ENCODE data around the gene HOXC13. TPM values are rescaled to one million over a fixed set of nuclear protein-coding genes. Genes with fewer than 3 reads are reported as not detected.

HOXC13 gene
- polyA plus RNA-seq, 1 donor (not counting 4 experiments of a cell fraction or from before 2014, with no cell fraction given): 4.8 TPM

DNA sequence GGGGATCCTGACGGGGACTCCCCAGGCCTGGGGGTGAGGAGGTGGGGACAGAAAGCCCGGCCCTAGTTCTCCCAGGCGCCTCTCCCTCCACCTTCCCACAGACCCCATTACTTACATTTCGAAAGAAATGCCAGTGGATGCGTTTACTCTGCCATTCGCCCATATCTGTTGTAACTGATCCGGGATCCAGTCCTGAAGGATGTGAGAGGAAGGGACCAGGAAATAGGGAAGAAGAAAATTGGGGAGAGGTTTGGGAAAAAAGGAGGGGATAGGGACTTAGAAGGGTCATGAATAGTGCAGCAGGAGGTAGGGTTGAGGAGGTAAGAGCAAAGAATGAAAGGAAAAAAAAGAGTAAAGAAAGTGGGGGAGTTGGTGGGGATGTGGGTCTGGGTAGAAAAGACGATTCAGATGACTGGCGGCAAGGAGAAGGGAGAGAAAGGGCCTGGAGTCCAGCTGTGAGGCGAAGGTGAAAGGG lies 17.2 kb downstream of the HOXC13 start:
- H3K4me3 ChIP-seq (ENCODE audit: control insufficient read depth in 2 of 3, extremely low read depth in 1 of 3, insufficient read depth in 2 of 3, low read depth in 1 of 3, low read length in 3 of 3): peak overlapping the region; percentile 51 to 61 (median 60)
- FAIRE-seq: peak; percentile 20
- TF ChIP-seq EZH2 (IDR thresholded peaks at IDR 0.05; ENCODE audit: low read length): peak; percentile 93
- TF ChIP-seq, protein P1, sequence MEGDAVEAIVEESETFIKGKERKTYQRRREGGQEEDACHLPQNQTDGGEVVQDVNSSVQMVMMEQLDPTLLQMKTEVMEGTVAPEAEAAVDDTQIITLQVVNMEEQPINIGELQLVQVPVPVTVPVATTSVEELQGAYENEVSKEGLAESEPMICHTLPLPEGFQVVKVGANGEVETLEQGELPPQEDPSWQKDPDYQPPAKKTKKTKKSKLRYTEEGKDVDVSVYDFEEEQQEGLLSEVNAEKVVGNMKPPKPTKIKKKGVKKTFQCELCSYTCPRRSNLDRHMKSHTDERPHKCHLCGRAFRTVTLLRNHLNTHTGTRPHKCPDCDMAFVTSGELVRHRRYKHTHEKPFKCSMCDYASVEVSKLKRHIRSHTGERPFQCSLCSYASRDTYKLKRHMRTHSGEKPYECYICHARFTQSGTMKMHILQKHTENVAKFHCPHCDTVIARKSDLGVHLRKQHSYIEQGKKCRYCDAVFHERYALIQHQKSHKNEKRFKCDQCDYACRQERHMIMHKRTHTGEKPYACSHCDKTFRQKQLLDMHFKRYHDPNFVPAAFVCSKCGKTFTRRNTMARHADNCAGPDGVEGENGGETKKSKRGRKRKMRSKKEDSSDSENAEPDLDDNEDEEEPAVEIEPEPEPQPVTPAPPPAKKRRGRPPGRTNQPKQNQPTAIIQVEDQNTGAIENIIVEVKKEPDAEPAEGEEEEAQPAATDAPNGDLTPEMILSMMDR (optimal IDR thresholded peaks at IDR 0.05 in 1 of 3, IDR thresholded peaks at IDR 0.05 in 1 of 3, conservative IDR thresholded peaks at IDR 0.05 in 1 of 3; ENCODE audit: extremely low read depth in 1 of 3, insufficient read depth in 2 of 3, low read length in 3 of 3): no peak
- H3K4me1 ChIP-seq (ENCODE audit: control insufficient read depth, extremely low read depth, insufficient read depth, low read length): peaks cover 34% of the 10 kb centered on the region
- peak overlapping the region; percentile 33 for H3K9ac ChIP-seq (ENCODE audit: control insufficient read depth, extremely low read depth, insufficient read depth, low read length)
- dilution Hi-C loops (cut with MboI; ENCODE audit: extremely low pct_ligation_motif_present, low sequenced_read_pairs): no loop called here
- peaks cover 86% of the 10 kb centered on the region for H3K27me3 ChIP-seq (ENCODE audit: control insufficient read depth, extremely low read depth, insufficient read depth, low read length)
- H3K79me2 ChIP-seq (ENCODE audit: control insufficient read depth, insufficient read depth, low read length): no peaks in the 10 kb centered on the region
- H3K4me2 ChIP-seq (ENCODE audit: control insufficient read depth, extremely low read depth, insufficient read depth, low read depth, low read length): peak overlapping the region; percentile 85
- H3K9me3 ChIP-seq (ENCODE audit: control insufficient read depth, low read depth, low read length): no peaks in the 10 kb centered on the region
- H3K36me3 ChIP-seq (ENCODE audit: control insufficient read depth in 2 of 2, extremely low read depth in 1 of 2, insufficient read depth in 2 of 2, low read length in 2 of 2): no peaks in the 10 kb centered on the region
- no peaks in the 10 kb centered on the region for H3K9me1 ChIP-seq (ENCODE audit: control insufficient read depth, extremely low read depth, insufficient read depth, low read length)
- H2AFZ ChIP-seq (ENCODE audit: control insufficient read depth, low read length): peak overlapping the region; percentile 47
- no peaks in the 10 kb centered on the region for H4K20me1 ChIP-seq (ENCODE audit: control insufficient read depth, extremely low read depth, insufficient read depth, low read length)
- H3K27ac ChIP-seq (ENCODE audit: control insufficient read depth, insufficient read depth, low read length): no peak overlapping the region
- no peak for DNase-seq (ENCODE audit: low read depth, low spot score)

DNA sequence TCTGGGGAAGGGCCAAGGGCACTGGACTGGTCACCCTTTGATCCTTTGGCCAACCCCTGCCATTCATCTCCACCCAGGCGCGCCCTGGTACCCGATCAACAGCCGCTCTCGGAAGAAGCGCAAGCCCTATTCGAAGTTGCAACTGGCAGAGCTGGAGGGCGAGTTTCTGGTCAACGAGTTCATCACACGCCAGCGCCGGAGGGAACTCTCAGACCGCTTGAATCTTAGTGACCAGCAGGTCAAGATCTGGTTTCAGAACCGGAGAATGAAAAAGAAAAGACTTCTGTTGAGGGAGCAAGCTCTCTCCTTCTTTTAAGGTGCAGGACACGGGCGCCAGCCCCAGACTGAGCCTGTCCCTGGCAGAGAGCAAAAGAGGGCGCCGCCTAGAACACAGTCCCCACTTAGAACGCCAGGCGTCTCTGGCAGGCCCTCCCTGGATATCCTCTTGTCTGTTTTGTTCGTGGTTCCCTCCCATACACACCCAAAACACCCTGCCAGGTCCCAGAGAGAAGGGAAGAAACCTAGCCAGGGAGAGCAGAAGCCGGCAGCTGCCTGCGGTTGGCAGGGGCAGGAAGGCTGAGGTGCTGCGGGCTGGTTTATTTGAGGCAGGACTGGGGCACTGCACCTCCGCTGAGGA lies 17.7 kb downstream of the HOXC13 start:
- dilution Hi-C loops (cut with MboI; ENCODE audit: extremely low pct_ligation_motif_present, low sequenced_read_pairs): no loop called here
- Histone ChIP-seq H3K9me3 (ENCODE audit: control insufficient read depth, low read depth, low read length) (no peaks in the 10 kb centered on the region), H3K4me3 (ENCODE audit: control insufficient read depth in 2 of 3, extremely low read depth in 1 of 3, insufficient read depth in 2 of 3, low read depth in 1 of 3, low read length in 3 of 3) (peak overlapping the region; percentile 51 to 61 (median 60)), H2AFZ (ENCODE audit: control insufficient read depth, low read length) (peak overlapping the region; percentile 47), H3K9ac (ENCODE audit: control insufficient read depth, extremely low read depth, insufficient read depth, low read length) (no peak overlapping the region), H3K27me3 (ENCODE audit: control insufficient read depth, extremely low read depth, insufficient read depth, low read length) (peaks cover 82% of the 10 kb centered on the region), H3K79me2 (ENCODE audit: control insufficient read depth, insufficient read depth, low read length) (no peaks in the 10 kb centered on the region), H3K36me3 (ENCODE audit: control insufficient read depth in 2 of 2, extremely low read depth in 1 of 2, insufficient read depth in 2 of 2, low read length in 2 of 2) (no peaks in the 10 kb centered on the region), H4K20me1 (ENCODE audit: control insufficient read depth, extremely low read depth, insufficient read depth, low read length) (no peaks in the 10 kb centered on the region), H3K4me1 (ENCODE audit: control insufficient read depth, extremely low read depth, insufficient read depth, low read length) (peaks cover 31% of the 10 kb centered on the region), H3K27ac (ENCODE audit: control insufficient read depth, insufficient read depth, low read length) (no peak overlapping the region), H3K9me1 (ENCODE audit: control insufficient read depth, extremely low read depth, insufficient read depth, low read length) (no peaks in the 10 kb centered on the region), H3K4me2 (ENCODE audit: control insufficient read depth, extremely low read depth, insufficient read depth, low read depth, low read length) (peak overlapping the region; percentile 85)
- DNase-seq (ENCODE audit: low read depth, low spot score): no peak
- FAIRE-seq: no peak
- TF ChIP-seq, protein P1 (optimal IDR thresholded peaks at IDR 0.05 in 1 of 3, IDR thresholded peaks at IDR 0.05 in 1 of 3, conservative IDR thresholded peaks at IDR 0.05 in 1 of 3; ENCODE audit: extremely low read depth in 1 of 3, insufficient read depth in 2 of 3, low read length in 3 of 3): peak in 2 of 3 experiments; percentile 24 to 43
- TF ChIP-seq EZH2 (IDR thresholded peaks at IDR 0.05; ENCODE audit: low read length): no peak

Data from keratinocyte (primary cell).